ENCODE measurements around the gene YLPM1. TPM values are rescaled to one million over a fixed set of nuclear protein-coding genes. Genes with fewer than 3 reads are reported as not detected.
A peak's percentile ranks its signal among the peaks of the same experiment; 100 is the strongest.

YLPM1 gene
- total RNA-seq, 4 donors from 2014 or later, result 71.3 to 104 (median 84.8) TPM

GRCh38 chr14:74765721-74766120 lies 2.6 kb downstream of the YLPM1 start:
- Histone ChIP-seq H3K36me3 (no peaks in the 10 kb centered on the region), H3K27ac (no peak overlapping the region), H3K27me3 (no peaks in the 10 kb centered on the region), H3K9me3 (no peaks in the 10 kb centered on the region), H3K4me1 (peaks cover 19 to 28% of the 10 kb centered on the region in 2 donors), H3K4me3 (replicated peaks in 1 of 3) (no peak overlapping the region)
- intact Hi-C loops (cut with DNase I), result no loop called here
- TF ChIP-seq CTCF (IDR thresholded peaks at IDR 0.05) (no peak), POLR2A (IDR thresholded peaks at IDR 0.05) (no peak)
- DNase-seq, result no peak

DNA sequence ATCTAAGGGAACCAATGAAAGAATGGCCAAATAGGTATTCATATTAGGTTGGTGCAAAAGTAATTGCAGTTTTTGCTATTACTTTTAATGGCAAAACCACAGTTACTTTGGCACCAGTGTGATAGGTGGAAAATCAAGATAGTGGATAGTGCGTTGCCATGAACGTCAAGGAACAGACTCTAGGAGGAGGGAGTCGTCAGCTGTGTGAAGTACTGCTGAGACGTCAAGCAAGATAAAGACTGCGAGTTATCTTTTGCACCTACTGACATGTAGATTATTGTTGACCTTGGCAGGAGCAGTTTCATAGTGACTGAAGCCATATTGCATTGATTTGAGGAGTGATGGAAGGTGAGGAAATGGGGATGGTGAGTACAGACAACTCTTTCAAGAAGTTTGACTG lies 8.3 kb downstream of the YLPM1 start:
- no peaks in the 10 kb centered on the region for H3K9me3 ChIP-seq
- TF ChIP-seq CTCF (IDR thresholded peaks at IDR 0.05) (no peak), POLR2A (IDR thresholded peaks at IDR 0.05) (no peak)
- H3K27ac ChIP-seq, result no peak overlapping the region
- no peak for DNase-seq
- 89 to 93% methylated on average over 5 of the region's 5 CpGs for WGBS, 2 donors
- no peaks in the 10 kb centered on the region for H3K27me3 ChIP-seq
- H3K4me1 ChIP-seq, result peaks cover 15% of the 10 kb centered on the region in 2 donors
- H3K36me3 ChIP-seq, result no peaks in the 10 kb centered on the region
- intact Hi-C loops (cut with DNase I), result no loop called here
- no peak overlapping the region for H3K4me3 ChIP-seq (replicated peaks in 1 of 3)

- Histone ChIP-seq H3K27me3 (no peaks in the 10 kb centered on the region), H3K9me3 (no peaks in the 10 kb centered on the region), H3K36me3 (peaks cover 29 to 41% of the 10 kb centered on the region in 2 donors), H3K4me1 (no peaks in the 10 kb centered on the region), H3K27ac (no peak overlapping the region), H3K4me3 (replicated peaks in 1 of 3) (no peak overlapping the region)
- DNase-seq, result no peak
- intact Hi-C loops (cut with DNase I), result no loop called here
- no peak for TF ChIP-seq POLR2A (IDR thresholded peaks at IDR 0.05)
- TF ChIP-seq CTCF (IDR thresholded peaks at IDR 0.05), result no peak
Measured at GRCh38 chr14:74784634-74785033, 21.5 kb downstream of the YLPM1 start.

DNA sequence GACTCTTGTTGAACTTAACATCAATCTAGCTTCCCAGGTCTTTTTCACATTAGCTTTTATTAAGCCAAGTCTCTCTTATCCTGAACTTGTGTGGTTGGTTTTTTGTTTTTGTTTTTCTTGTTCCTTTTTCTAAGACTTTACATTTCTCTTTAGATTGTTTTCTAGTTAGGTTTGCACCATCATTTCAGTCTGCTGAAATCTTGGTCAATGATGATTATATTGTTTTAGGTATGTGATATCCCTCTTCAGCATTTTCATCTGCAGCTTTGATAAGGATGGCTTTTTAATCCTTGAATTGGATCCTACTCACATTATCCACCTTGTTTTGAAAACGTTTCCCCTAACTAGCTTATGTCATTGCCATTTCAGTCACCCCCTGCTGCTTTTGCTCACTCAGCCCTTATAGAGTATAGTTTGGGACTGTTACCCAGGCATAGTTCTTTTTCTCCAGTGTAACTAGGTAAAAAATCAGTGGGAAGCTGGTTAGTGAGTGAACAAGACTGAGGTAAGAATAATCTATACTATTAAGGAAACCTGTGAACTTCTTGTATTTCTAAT lies 22.0 kb downstream of the YLPM1 start:
- peak overlapping the region in 1 of 3 donors; percentile 7 for H3K27ac ChIP-seq
- intact Hi-C loops (cut with DNase I), result no loop called here
- 31 to 41% methylated on average over 1 of the region's 1 CpG for WGBS, 2 donors
- H3K36me3 ChIP-seq, result peaks cover 26 to 36% of the 10 kb centered on the region in 2 donors
- no peaks in the 10 kb centered on the region for H3K9me3 ChIP-seq
- no peak overlapping the region for H3K4me3 ChIP-seq (replicated peaks in 1 of 3)
- TF ChIP-seq CTCF (IDR thresholded peaks at IDR 0.05) (no peak), POLR2A (IDR thresholded peaks at IDR 0.05) (no peak)
- no peaks in the 10 kb centered on the region for H3K4me1 ChIP-seq
- no peaks in the 10 kb centered on the region for H3K27me3 ChIP-seq
- no peak for DNase-seq

- H3K4me1 ChIP-seq, result no peaks in the 10 kb centered on the region
- H3K27ac ChIP-seq, result no peak overlapping the region
- H3K36me3 ChIP-seq, result peaks cover 13 to 19% of the 10 kb centered on the region in 2 donors
- 92% methylated on average over 2 of the region's 2 CpGs for WGBS, 2 donors
- TF ChIP-seq CTCF (IDR thresholded peaks at IDR 0.05), result no peak
- TF ChIP-seq POLR2A (IDR thresholded peaks at IDR 0.05), result no peak
- intact Hi-C loops (cut with DNase I), result no loop called here
- no peak for DNase-seq
- no peak overlapping the region for H3K4me3 ChIP-seq (replicated peaks in 1 of 3)
- no peaks in the 10 kb centered on the region for H3K27me3 ChIP-seq
- no peaks in the 10 kb centered on the region for H3K9me3 ChIP-seq
Measured at GRCh38 chr14:74786796-74787315, 23.7 kb downstream of the YLPM1 start.

Measured in thyroid gland (tissue), 4 donors.